Gastroesophageal sphincter (tissue), 3 donors: ENCODE data around the gene DMRTB1.

Source experiments
- CTCF ChIP-seq, 4 experiments: fragments of 200-600 bp in 2 of 4; fragments of 450-650 bp in 2 of 4; sonication (generic) in 1 of 4; IDR thresholded peaks; one replicate each; pipeline ENCODE4 v1.5.1; 2017 to 2019; ENCODE audit warnings: antibody characterized with exemption in 4 of 4, mild to moderate bottlenecking in 2 of 4, moderate library complexity in 2 of 4
- EP300 ChIP-seq: sonication (generic); formaldehyde crosslinking; IDR thresholded peaks from one replicate; pipeline ENCODE4 v1.6.1; 2017; ENCODE audit warnings: antibody characterized with exemption, mild to moderate bottlenecking
- POLR2A ChIP-seq, 2 donors: fragments of 450-650 bp; IDR thresholded peaks; one replicate each; pipeline ENCODE4 v1.6.1; 2017; ENCODE audit warnings: antibody characterized with exemption in 2 of 2, mild to moderate bottlenecking in 2 of 2, moderate library complexity in 1 of 2
- POLR2AphosphoS5 ChIP-seq: sonication (generic); formaldehyde crosslinking; IDR thresholded peaks from one replicate; pipeline ENCODE4 v1.6.1; 2017; ENCODE audit warnings: antibody characterized with exemption

- TF ChIP-seq CTCF (IDR thresholded peaks at IDR 0.05) (no peak), POLR2AphosphoS5 (no peak), POLR2A (IDR thresholded peaks at IDR 0.05) (no peak), EP300 (no peak)
Observed at GRCh38 chr1:53438427-53439336, 20.5 kb upstream of the DMRTB1 start.
